Left cardiac atrium (tissue), 2 donors: ENCODE results near the gene TMEM52. TPM values are rescaled to one million over a fixed set of nuclear protein-coding genes. Genes with fewer than 3 reads are reported as not detected.

Experiments
- total RNA-seq, 2 donors: library from RNA; stranded (reverse); fragmentation: NEBNext Ultra II Directional; extraction: Animal tissue kit (Norgen Biotek cat#: 25700); gene quantifications; one replicate each; pipeline ENCODE4 v1.2.1, GENCODE V29; 2021
- donor health status: DM: no; HTN: yes; CAD: no; lungs with severe emphysema.
- donor health status: DM: yes; HTN: yes; CAD: no.

TMEM52 gene
- total RNA-seq, 2 donors from 2014 or later, result 0.68 to 0.82 TPM

Other genes with a start within 250 kb of the TMEM52 start
- gene SLC35E2B, start 226.5 kb downstream of the TMEM52 start, total RNA-seq, result 10 to 100 TPM; 15.3 to 24.6 TPM
- 10 to 100 TPM; 19.1 to 21.1 TPM for gene CDK11A, start 194.9 kb downstream of the TMEM52 start, total RNA-seq
- gene NADK, start 140.8 kb downstream of the TMEM52 start, total RNA-seq, result 10 to 100 TPM; 39.4 to 53.9 TPM
- 100 to 1,000 TPM; 188 to 206 TPM for gene GNB1, start 28.2 kb downstream of the TMEM52 start, total RNA-seq
- under 1 TPM in 1 of 2 donors, not detected in 1; 0.21 TPM for gene CALML6, start 4.0 kb downstream of the TMEM52 start, total RNA-seq
- gene CFAP74, start 84.5 kb upstream of the TMEM52 start, total RNA-seq, result not detected
- under 1 TPM in 1 of 2 donors, not detected in 1; 0.29 TPM for gene GABRD, start 100.1 kb upstream of the TMEM52 start, total RNA-seq
- 10 to 100 TPM; 12.4 to 20.7 TPM for gene PRKCZ, start 131.1 kb upstream of the TMEM52 start, total RNA-seq